Kidney epithelial cell (primary cell): ENCODE measurements around the gene DIRAS3. TPM values are rescaled to one million over a fixed set of nuclear protein-coding genes. Genes with fewer than 3 reads are reported as not detected.

Experiments
- DNase-seq: peaks from one replicate; pipeline ENCODE4 v3.0.0-alpha.2; 2010; ENCODE audit warnings: low read depth
- H3K27me3 ChIP-seq: 2 replicates; pipeline ENCODE4 v1.6.0; 2011; ENCODE audit warnings: low read length; ENCODE audit not compliant: control insufficient read depth, insufficient read depth
- H3K36me3 ChIP-seq: 2 replicates; pipeline ENCODE4 v1.5.1; 2011; ENCODE audit warnings: low read length; ENCODE audit not compliant: control insufficient read depth, insufficient read depth
- H3K4me3 ChIP-seq: 2 replicates; pipeline ENCODE4 v1.5.1; 2011; ENCODE audit warnings: low read depth, mild to moderate bottlenecking, control low read depth, low read length
- total RNA-seq: library from RNA; depleted of rRNA; stranded (reverse); fragments of >200 nt; gene quantifications from 2 replicates; pipeline ENCODE4 v1.2.3, GENCODE V29; 2015
- TF ChIP-seq, protein P1 (sequence below): IDR thresholded peaks from 2 replicates; pipeline ENCODE4 v1.5.1; 2011; ENCODE audit warnings: mild to moderate bottlenecking, moderate library complexity, low read length, control low read depth, inconsistent platforms; ENCODE audit not compliant: insufficient read depth, poor library complexity, severe bottlenecking

Gene DIRAS3
- total RNA-seq, 1 donor from 2014 or later = 0.38 TPM

DNA sequence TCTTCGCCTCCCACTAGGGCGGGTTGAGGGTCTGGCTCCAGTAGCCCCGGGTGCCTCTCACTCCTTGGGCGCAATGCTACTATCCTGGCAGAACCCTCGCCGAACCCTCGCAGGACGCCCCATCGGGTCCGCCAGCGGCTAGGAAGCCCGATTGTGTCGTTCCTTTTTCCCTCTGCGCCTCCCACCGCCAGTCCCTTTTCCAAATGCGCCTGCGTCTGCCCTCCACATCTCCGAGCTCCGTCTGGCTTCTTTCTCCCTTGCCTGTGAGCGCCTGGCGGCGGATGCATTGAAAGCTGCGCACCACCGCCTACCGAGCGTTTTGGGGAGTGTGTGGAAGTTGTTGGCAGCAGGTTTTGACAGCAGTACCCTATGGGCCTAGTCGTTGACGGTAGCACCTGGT lies 1.0 kb upstream of the DIRAS3 start:
- Histone ChIP-seq H3K4me3 (peak overlapping the region; percentile 36), H3K27me3 (no peaks in the 10 kb centered on the region), H3K36me3 (no peaks in the 10 kb centered on the region)
- TF ChIP-seq, protein P1, sequence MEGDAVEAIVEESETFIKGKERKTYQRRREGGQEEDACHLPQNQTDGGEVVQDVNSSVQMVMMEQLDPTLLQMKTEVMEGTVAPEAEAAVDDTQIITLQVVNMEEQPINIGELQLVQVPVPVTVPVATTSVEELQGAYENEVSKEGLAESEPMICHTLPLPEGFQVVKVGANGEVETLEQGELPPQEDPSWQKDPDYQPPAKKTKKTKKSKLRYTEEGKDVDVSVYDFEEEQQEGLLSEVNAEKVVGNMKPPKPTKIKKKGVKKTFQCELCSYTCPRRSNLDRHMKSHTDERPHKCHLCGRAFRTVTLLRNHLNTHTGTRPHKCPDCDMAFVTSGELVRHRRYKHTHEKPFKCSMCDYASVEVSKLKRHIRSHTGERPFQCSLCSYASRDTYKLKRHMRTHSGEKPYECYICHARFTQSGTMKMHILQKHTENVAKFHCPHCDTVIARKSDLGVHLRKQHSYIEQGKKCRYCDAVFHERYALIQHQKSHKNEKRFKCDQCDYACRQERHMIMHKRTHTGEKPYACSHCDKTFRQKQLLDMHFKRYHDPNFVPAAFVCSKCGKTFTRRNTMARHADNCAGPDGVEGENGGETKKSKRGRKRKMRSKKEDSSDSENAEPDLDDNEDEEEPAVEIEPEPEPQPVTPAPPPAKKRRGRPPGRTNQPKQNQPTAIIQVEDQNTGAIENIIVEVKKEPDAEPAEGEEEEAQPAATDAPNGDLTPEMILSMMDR = peak; percentile 53
- DNase-seq = peak; percentile 18

DNA sequence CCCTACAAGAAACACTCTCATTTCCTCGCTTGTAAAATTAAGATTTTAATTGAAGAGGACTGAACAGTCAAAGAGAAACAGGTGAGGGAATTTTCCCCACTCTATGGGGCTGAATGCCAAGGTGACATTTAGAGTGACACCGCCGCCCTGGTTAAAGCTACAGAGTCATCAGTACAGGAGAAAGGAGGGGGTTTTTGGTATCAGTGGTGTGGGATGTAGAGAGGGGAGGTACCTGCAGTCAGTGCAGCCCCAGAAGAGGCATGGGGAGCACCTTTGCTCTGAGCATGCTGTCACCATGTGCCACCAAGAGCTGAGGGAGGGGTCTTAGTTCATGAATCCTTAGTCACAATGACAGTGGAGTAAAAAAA lies 2.8 kb downstream of the DIRAS3 start:
- Histone ChIP-seq H3K36me3 (no peaks in the 10 kb centered on the region), H3K27me3 (no peaks in the 10 kb centered on the region), H3K4me3 (no peak overlapping the region)
- TF ChIP-seq, protein P1 = no peak
- no peak for DNase-seq

DNA sequence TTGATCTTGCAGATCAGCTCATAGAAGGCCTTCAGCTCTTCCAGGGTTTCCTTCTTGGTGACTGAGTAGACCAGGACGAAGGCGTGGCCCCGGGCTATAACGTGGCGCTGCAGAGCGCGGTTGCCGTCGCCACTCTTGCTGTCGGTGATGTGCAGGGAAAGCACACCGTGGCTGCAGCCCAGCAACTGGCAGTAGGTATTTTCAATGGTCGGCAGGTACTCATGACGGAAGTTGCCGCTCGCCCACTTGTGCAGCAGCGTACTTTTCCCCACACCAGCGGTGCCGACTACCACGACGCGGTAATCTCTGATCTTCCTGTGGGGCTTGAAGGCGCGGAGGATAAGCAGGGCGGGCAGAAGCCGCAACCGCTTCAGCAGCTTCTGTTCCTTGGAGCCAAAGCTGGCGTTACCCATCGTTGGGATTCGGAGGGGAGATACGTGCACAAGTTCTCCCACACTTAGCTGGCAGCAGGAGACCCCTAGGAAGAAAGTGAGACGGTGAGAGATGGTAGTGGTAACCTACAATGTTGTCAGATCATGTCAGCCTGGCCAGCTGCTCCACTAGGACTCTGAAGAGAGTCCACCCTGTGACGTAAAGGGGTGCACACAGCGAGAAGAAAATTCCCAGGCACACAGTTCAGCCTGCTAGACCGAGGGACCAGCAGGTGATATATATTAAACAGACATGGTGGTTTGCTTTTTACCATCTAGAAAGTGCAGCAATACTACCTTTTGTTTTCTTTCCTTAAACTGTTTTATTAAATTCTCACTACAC lies 3.4 kb downstream of the DIRAS3 start:
- TF ChIP-seq, protein P1 = no peak
- Histone ChIP-seq H3K4me3 (peak overlapping the region; percentile 8), H3K27me3 (no peaks in the 10 kb centered on the region), H3K36me3 (no peaks in the 10 kb centered on the region)
- no peak for DNase-seq

DNA sequence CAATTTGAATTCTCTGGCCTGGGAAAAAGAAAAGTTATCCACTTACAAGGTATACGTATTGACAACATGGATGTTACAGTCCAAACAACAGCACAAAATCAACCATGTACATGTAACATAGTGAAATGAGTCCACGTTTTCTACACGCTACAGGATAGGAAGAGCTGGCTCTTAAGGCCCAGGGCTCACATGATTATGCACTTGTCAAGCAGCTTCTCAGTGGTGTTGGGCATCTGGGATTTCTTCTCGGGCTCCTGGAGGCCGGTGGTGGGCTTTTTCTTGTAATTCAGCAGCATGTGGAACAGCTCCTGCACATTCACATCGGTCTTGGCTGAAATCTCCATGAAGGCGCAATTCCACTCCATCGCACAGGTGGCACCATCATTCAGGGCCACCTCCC lies 4.0 kb downstream of the DIRAS3 start:
- no peak for DNase-seq
- Histone ChIP-seq H3K4me3 (no peak overlapping the region), H3K36me3 (no peaks in the 10 kb centered on the region), H3K27me3 (no peaks in the 10 kb centered on the region)
- TF ChIP-seq, protein P1 = no peak

DNA sequence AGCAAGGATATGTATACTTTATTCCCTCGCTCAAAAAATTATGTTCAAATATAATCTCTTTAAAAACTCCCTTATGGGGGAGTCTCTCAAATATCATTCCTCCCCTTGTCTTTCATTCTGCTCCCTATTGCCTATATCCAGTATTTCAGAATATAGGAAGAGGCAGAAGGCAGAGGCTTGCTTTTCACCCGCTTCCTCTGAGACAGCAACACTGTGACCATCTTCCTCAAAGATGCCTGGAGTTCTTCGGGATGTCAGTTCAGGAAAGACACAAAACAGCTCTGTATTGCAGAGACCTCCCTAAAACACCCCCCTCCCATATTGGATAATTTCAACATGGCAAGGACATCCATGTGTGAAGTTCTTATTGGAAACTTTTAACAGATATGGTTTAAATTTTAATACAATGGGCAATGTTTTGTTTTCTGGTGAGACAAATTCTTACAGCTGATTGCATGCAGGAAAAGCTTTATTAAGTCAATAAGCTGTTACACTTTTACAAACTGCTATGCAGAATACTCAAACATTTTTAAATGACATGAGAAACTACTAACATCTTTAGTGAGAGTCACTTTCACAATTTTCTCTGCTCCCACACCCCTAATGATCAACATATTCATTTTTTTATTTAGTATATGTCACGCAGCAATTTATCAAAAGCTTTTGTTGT lies 4.8 kb downstream of the DIRAS3 start:
- H3K27me3 ChIP-seq = no peaks in the 10 kb centered on the region
- no peaks in the 10 kb centered on the region for H3K36me3 ChIP-seq
- TF ChIP-seq, protein P1 = no peak
- H3K4me3 ChIP-seq = no peak overlapping the region
- DNase-seq = no peak
